Muscle of arm (tissue), 14 donors: ENCODE data around the gene ZNF430. TPM values are rescaled to one million over a fixed set of nuclear protein-coding genes. Genes with fewer than 3 reads are reported as not detected.
A peak's percentile ranks its signal among the peaks of the same experiment; 100 is the strongest.
"Not testable (repeated sequence)": the region's sequence is repeated elsewhere in the genome, so short reads cannot be mapped to it uniquely, and the experiment has no call there.

Experiments
- DNase-seq: peaks from one replicate; pipeline ENCODE4 v3.0.0-alpha.2; 2013
- long read RNA-seq, 11 donors: transcript quantifications; one replicate each; lab custom pipeline, GENCODE V29; 2026
- polyA plus RNA-seq, 12 donors: library from polyadenylated mRNA; unstranded; fragments of 120-200 nt; gene quantifications; one replicate each; pipeline ENCODE4 v1.2.1, GENCODE V29; 2013; ENCODE audit not compliant: insufficient read length in 12 of 12

ZNF430 gene
- polyA plus RNA-seq = 10 to 100 TPM in 3 of 12 donors, 1 to 10 TPM in 8, not detected in 1; 4.4 to 10.7 (median 7.8) TPM
- long read RNA-seq, donor 1, partial matches to known transcripts = 0 of 8 reads
- long read RNA-seq, donor 1, other reads (novel, unspliced or antisense) = 5 of 8 reads
- long read RNA-seq, donor 2, partial matches to known transcripts = 0 of 3 reads
- long read RNA-seq, donor 2, other reads (novel, unspliced or antisense) = 0 of 3 reads
- long read RNA-seq, donor 3, partial matches to known transcripts = 0 of 1 reads
- long read RNA-seq, donor 3, other reads (novel, unspliced or antisense) = 0 of 1 reads
- long read RNA-seq, donor 4, partial matches to known transcripts = 0 of 1 reads
- long read RNA-seq, donor 4, other reads (novel, unspliced or antisense) = 0 of 1 reads
- long read RNA-seq, donor 5, partial matches to known transcripts = 0 of 1 reads
- long read RNA-seq, donor 5, other reads (novel, unspliced or antisense) = 0 of 1 reads
- long read RNA-seq, donor 6, partial matches to known transcripts = 0 of 3 reads
- long read RNA-seq, donor 6, other reads (novel, unspliced or antisense) = 0 of 3 reads
- long read RNA-seq, donor 7, partial matches to known transcripts = 0 of 1 reads
- long read RNA-seq, donor 7, other reads (novel, unspliced or antisense) = 0 of 1 reads
- long read RNA-seq, donor 8, partial matches to known transcripts = 0 of 4 reads
- long read RNA-seq, donor 8, other reads (novel, unspliced or antisense) = 0 of 4 reads
- long read RNA-seq, donor 9, partial matches to known transcripts = 0 of 1 reads
- long read RNA-seq, donor 9, other reads (novel, unspliced or antisense) = 0 of 1 reads
- long read RNA-seq, donor 10, partial matches to known transcripts = 0 of 3 reads
- long read RNA-seq, donor 10, other reads (novel, unspliced or antisense) = 0 of 3 reads
- long read RNA-seq, donor 11 = 0 reads

DNA sequence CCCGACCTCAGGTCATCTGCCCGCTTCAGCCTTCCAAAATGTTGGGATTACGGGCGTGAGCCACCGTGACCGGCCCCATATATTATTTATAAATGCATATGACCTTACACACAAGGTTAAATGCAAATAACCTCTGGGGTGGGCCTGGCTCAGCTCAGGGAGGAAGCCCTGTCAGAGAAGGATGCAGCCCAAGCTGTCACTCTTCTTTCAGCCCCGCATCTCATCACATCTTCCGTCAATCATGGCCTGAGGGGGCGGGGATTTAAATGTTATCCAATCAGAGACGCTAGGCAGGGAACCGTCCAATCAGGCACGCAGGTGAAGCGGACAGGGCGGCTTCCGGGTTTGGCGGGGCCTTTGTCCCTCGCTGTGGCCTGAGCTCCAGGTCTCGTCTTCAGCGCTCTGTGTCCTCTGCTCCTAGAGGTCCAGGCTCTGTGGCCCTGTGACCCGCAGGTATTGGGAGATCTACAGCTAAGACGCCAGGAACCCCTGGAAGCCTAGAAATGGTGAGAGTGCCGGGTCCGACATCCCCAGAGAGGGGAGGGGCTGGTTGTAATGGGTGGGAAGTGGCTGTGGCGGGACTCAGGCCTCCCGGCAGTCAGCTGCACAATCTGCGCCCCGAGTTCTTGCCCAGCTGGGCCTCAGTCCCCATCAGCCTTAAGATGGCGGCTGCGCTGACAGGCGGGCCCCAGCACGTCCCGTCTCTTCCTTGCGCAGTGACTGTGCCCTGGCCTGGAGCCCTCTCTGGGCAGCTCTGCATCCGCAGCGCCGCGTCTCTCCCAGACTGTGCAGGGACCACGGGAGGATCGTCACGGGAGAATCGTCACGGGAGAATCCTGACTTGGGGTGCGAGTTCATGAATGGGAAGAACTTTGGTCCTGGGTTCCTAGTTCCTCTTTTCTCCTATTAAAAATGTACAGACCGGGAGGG, at the start of gene ZNF430:
Gene ZNF430, plus strand, starts transcription at position 360 of the 930 bp plus-strand sequence. Its CDS starts 144 bp downstream, at position 504.
- DNase-seq = peak; percentile 96

DNA sequence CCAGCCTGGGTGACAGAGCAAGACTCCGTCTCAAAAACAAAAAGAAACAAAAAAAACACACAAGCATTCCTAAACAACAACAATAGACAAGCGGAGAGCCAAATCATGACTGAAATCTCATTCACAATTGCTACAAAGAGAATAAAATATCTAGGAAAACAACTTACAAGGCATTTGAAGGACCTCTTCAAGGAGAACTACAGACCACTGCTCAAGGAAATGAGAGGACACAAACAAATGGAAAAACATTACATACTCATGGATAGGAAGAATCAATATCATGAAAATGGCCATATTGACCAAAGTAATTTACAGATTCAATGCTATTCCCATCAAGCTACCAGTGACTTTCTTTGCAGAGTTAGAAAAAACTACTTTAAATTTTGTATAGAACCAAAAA, 27.7 kb upstream of the ZNF430 start:
- DNase-seq = not testable (repeated sequence)

DNA sequence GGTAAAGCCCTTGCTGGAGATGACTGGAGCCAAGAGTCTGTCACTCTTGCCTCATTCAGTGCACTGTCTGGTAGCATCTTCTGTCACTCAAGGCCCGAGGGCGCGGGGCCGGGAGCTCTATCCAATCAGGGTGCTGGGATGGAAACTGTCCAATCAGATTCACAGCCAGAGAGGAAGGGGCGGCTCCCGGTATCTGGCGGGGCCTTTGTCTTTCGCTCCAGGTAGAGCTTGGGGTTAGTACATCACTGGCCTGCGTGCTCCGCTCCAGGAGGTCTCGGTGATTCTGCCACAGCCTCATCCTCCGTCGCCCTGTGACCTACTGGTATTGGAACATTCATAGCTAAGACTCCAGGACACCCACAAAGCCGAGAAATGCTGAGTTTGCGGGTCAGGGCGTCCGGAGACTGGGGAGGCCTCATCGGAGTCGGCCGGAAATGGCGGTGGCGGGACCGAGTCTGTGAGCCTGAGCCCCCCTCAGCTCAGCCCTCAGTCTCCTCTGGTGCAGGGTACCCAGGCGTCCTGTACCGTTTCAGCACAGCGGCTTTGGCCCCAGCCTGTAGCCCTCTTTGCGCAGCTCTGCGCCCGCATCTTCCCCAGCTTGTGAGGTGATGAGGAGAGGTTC, 20.6 kb upstream of the ZNF430 start:
- peak; percentile 94 for DNase-seq

DNA sequence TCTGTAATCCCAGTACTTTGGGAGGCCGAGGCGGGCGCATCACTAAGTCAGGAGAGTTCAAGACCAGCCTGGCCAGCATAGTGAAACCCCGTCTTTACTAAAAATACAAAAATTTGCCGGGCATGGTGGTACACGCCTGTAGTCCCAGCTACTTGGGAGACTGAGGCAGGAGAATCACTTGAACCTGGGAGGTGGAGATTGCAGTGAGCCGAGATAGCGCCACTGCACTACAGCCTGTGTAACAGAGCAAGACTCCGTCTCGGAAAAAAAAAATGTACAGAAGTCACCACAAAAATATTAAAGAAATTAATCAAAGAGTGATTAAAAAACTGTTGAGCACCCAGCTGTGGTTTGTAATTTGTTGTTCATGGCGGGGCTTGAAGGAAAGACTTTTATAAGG, 781 bp downstream of the ZNF430 start:
- not testable (repeated sequence) for DNase-seq

DNA sequence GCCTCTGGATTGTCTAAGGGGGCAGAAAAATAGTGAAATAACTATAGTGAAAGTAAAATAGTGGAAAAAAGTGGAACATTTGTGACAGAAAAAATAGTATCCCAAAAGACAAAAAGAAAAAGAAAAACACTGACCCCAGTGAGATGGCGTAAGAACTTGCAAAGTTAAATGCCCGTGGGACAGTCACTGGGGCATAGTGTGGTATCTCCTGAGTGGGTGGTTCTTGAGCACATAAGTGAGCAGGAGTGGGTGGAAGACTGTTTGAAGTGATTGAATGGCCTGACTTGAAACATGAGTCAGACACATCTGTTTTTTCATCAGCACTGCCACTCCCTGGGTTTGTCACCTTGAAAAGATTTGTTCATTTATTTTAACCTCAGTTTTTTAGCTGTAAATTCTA, 2.5 kb downstream of the ZNF430 start:
- no peak for DNase-seq

DNA sequence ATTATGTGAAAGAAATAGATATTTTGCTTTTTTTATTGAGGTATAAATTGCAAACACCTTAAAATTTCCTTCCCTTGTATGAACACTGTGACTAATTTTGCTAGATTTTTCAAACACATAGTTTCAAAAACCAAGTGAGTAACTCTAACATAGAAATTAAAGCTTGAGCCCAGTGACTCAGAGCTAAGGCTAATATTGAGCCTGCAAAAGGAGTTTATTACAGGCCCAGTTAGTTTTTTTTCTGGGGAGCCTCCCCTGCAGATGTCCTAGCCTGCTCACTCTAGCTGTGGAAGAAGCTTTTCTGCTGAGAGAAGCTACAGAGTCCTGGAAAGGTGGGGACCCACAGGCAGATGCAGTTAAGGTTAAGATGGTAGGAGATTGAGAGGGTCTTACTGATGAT, 3.4 kb downstream of the ZNF430 start:
- DNase-seq = no peak

DNA sequence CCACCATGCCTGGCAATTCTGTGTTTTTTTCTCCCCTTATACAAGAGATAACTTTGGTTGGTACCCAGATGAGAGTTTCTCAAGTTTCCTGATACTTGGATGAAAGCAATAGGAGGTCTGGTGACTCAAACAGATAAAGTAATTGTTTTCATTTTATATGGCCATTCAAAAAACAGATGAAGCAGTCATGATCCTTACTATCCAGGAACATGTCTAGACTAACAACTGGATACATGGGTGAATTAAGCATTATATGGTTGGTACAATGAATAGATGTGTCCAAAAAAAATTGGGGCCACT, 8.5 kb downstream of the ZNF430 start:
- DNase-seq = no peak

DNA sequence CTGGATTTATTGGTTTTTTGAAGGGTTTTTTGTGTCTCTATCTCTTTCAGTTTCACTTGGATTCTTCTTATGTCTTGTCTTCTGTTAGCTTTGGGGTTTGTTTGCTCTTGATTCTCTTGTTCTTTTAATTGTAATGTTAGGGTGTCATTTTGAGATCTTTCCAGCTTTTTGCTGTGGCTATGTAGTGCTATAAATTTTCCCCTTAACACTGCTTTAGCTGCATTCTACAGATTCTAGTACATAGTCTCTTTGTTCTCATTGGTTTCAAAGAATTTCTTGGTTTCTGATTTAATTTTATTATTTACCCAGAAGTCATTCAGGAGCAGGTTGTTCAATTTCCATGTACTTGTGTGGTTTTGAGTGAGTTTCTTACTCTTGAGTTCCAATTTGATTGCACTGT, 24.6 kb downstream of the ZNF430 start:
- DNase-seq = no peak

DNA sequence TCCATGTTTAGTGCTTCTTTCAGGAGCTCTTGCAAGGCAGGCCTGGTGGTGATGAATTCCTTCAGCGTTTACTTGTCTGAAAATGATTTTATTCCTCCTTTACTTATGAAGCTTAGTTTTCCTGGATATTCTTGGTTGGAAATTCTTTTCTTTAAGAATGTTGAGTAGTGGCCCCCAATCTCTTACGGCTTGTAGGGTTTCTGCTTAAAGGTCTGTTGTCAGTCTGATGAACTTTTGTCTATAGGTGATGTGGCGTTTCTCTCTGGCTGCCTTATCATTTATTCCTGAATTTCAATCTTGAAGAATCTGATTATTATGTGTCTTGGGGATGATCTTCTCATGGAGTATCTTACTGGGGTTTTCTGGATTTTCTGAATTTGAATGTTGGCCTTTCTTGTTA, 26.0 kb downstream of the ZNF430 start:
- no peak for DNase-seq

DNA sequence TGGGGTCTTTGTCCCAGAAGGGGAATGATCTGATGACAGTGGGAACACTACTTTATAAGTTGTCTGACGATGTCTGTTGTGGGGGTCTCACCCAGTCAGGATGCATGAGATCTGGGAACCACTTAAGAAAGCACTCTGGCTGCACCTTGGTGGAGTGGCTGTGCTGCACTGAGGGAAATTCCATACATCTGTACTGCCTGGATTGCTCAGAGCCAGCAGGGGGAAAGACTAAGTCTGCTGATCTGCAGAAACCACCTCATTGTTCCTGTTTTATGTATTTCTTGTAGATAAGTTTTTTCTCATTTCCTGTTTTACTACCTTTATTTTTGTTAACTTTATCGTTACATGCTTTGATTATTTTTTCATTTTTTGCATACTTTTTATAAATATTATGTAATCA, 27.3 kb downstream of the ZNF430 start:
- no peak for DNase-seq

DNA sequence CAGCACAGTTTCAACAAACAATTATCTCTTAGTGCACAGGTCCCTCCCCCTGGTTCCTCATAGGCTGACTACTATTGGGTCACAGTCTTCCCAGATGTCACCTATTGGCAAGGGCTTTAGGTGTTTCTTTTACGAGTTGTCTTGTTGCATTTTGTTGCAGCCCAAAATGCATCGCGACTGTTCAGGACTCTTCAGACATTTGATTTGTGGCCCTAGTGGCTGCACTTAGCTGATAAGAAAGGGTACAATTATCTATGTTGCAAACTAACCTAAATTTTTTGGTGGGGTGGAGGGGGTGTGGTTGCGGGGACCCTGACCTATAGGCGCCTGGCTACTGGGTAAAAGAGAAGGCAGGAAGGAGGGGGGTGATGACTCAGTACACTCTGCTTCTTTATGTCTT, 32.4 kb downstream of the ZNF430 start:
- DNase-seq = no peak

DNA sequence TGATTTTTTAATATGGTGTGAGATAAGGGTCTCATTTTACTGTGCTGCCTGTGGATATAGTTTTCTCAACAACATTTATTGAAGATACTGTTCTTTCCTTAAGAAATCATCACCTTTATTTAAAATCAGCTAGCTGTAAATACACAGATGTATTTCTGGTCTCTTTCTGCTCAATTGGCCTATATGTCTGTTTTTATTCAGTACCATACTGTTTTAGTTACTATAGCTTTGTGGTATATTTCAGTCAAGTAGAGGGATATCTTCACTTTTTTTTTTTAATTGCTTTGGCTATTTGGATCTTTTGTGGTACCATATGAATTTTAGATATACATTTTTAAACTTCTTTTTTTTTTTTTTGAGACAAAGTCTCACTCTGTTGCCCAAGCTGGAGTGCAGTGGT, 44.9 kb downstream of the ZNF430 start:
- no peak for DNase-seq

DNA sequence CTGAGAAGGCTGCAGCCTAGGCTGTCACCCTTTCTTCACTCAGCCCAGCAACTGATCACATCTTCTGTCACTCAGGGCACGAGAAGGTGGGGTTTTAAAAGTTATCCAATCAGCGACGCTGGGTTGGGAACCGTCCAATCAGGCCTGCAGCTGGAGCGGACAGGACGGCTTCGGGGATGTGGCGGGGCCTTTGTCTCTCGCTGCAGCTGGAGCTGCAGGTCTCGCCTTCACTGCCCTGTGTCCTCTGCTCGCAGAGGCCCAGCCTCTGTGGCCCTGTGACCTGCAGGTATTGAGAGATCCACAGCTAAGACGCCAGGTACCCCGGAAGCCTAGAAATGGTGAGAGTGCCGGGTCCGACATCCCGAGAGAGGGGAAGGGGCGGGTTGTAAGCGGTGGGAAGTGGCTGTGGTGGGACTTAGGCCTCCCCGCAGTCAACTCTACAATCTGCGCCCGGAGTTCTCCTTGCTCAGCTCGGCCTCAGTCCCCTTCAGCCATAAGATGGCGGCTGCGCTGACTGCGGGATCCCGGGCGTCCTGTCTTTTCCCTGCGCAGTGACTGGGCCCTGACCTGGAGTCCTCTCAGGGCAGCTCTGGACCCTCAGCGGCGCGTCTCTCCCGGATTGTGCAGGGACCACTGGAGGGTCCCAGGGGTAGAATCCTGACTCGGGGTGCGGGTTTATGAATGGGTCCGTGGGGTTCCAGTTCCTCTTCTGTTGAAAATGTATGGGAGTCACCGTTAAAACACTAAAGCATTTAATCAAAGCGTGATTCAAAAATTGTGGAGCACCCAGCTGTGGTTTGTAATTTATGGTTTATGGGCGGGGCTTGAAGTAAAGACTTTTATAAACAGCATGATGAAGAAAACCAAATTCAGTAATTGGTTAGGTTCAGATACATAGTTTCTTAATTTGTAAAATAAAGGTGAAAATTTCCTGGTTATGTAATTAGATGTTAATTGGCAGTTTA, 61.8 kb downstream of the ZNF430 start, which contains the start of gene ZNF714:
Gene ZNF714, plus strand, starts transcription at position 193 of the 965 bp plus-strand sequence. CDS start 16,066 bp downstream, outside the sequence.
- DNase-seq = peak; percentile 87

DNA sequence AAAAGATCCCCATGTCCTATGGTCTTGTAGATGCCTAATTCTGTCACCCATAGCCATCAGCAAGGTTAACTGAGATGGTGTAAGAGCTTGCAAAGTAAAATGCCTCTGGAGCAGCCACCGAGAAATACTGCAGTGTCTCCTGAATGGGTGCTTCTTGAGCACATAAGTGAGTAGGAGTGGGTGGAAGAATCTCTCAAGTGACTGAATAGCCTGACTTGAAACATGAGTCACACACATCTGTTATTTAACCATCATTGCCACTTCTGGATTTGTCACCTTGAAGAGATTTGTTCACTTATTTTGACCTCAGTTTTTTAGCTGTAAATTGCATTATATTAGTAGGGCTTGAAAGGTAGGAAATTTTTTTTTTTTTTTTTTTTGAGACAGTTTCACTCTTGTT, 63.9 kb downstream of the ZNF430 start:
- no peak for DNase-seq

DNA sequence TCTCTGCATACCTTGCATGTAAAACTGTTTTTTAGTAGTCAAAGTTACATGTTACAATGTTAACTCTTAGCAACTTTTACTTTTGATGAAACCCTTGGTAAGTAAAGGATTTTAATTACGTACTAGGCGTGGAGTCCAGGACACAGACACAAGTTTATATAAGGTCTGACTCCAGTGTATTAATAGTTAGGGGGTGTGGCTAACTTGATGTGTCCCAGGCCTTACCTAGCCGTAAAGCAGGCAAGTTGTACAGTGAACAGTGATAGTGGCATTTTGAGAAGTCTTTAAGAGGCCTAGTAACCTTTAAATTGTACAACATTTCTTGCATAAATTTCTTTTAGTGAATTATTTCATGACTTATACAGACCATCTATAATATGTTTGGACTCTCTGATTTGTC, 67.4 kb downstream of the ZNF430 start:
- no peak for DNase-seq

DNA sequence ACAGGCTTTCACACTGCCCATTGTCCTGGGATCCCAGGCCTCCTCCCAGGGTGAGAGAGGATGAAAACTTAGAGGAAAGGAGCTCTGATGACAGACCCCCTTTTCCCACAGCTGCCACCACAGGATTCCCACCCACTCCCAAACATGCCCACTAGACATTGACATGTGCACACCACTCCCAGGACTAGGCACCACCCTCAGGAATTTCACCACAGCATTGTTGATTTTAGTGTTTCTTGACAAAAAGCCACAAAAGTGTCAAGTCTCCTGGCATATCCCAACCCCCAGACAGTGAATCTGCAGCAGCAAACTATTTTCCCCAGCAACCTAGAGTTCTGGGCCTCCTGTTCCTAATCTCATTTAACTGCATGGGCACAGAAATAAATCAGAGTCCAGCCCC, 71.7 kb downstream of the ZNF430 start:
- no peak for DNase-seq

DNA sequence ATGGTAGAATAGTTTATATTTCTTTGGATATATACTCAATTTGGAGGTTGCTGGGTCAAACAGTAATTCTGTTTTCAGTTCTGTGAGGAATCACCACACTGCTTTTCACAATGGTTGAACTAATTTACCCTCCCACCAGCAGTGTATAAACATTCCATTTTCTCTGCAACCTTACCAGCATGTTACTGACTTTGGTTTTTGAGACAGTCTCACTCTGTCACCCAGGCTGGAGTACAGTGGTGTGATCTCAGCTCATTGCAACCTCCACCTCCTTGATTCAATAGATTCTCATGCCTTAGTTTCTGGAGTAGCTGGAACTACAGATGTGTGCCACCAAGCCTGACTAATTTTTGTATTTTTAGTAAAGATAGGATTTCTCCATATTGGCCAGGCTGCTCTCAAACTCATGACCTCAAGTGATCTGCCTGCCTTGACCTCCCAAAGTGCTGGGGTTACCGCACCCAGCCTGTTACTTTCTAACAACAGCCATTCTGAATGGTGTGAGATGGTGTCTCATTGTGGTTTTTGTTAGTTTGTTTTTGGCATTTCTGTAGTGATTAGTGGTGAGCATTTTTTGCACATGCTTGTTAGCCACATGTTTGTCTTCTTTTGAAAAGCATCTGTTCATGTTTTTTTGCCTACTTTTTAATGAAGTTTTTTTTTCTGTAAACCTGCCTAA, 74.0 kb downstream of the ZNF430 start:
- no peak for DNase-seq

DNA sequence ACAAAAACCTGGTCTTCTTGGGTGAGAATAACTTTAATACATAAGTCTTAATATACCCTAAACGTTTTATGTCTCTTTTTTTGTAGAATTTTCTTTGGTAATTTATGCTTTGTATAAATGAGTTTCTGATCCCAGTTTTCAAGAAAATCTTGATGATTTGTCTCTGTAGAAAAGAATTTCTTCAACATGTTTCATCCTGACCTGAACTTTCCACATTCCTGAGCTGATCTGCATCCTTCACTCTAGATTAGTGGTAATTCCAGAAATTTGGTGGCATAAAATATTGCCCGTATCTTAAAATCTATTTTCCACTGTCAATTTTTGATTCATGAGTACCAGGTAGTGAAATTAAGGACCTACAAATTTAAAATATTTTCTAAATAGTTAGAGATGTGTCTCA, 77.8 kb downstream of the ZNF430 start:
- DNase-seq = no peak

DNA sequence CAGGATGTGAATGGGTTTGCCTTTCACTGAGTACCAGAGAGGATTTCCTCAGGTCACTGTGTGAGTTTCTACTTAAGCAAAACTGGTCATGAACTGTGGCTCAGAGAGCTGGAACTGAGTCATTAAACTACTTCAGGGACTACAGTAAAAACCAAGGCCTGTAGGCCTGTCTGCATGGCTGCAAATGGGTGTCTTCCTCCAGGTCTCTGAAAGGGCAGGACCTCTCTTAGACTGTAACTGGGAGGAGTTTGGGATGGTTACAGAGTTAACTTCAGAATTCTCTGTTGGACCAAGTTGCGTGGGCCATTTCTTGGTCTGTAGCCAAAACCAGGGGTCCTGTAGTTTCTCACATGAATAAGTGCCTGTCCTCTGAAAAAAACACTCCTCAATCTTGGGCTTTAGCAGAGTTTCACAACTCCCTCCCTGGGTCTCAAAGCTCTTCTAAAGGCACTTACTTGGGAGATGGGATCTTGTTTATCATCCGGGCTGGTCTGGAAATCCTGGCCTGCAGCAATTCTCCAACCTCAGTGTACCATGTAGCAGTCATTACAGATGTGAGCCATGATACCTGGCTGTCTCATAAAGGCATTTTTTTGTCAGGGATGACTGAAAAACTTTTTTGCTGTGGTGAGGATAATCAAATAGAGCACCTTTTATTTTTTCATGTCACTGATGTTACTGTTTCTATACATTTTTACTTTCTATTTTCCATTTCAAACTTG, 81.2 kb downstream of the ZNF430 start:
- DNase-seq = no peak
